ENCODE measurements around the gene MAP2K5.

GRCh38 chr15:67601073-67601472, 58.6 kb downstream of the MAP2K5 start:
- TF ChIP-seq CTCF (conservative IDR thresholded peaks at IDR 0.05 in 1 of 2, IDR thresholded peaks at IDR 0.05 in 1 of 2; ENCODE audit: extremely low read depth in 1 of 2, insufficient read depth in 1 of 2, low read depth in 1 of 2, low read length in 2 of 2) (no peak), EZH2 (IDR thresholded peaks at IDR 0.05; ENCODE audit: borderline replicate concordance, low read length) (no peak)
